AG10803 (cell line): ENCODE measurements around the gene KATNAL2.

Experiments used
- DNase-seq: peaks from one replicate; pipeline ENCODE4 v3.0.0; 2010; ENCODE audit warnings: low read depth
- H3K4me3 ChIP-seq: 2 replicates; pipeline ENCODE4 v1.5.1; 2011; ENCODE audit warnings: mild to moderate bottlenecking, low read length, control low read depth
- TF ChIP-seq, protein P1 (sequence below): conservative IDR thresholded peaks from 2 replicates; pipeline ENCODE4 v1.5.1; 2011; ENCODE audit warnings: mild to moderate bottlenecking, low read length, control low read depth, inconsistent platforms

The KATNAL2 gene

DNA sequence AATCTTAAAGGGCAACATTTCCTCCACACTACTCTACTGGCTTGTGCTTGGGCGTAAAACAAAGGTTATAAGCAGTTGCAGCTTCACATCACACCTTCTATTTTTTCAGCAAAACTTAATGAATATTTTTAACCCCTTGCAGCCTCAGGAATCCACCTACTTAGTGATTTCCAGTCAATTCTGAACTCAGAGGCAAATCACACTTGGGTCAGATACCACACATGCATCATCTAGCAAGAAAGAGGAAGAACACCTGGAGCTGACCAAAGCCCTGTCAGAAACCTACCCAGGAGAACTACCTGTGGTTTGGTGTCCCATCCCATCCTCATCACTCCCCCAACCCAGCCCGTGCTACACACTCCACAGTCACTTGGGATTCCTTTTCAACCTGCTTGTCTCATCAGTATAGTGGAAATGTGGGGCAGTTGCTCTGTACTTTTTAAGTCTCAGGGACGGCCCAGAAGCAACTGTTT lies 25.6 kb upstream of the KATNAL2 start:
- DNase-seq = no peak
- TF ChIP-seq, protein P1, sequence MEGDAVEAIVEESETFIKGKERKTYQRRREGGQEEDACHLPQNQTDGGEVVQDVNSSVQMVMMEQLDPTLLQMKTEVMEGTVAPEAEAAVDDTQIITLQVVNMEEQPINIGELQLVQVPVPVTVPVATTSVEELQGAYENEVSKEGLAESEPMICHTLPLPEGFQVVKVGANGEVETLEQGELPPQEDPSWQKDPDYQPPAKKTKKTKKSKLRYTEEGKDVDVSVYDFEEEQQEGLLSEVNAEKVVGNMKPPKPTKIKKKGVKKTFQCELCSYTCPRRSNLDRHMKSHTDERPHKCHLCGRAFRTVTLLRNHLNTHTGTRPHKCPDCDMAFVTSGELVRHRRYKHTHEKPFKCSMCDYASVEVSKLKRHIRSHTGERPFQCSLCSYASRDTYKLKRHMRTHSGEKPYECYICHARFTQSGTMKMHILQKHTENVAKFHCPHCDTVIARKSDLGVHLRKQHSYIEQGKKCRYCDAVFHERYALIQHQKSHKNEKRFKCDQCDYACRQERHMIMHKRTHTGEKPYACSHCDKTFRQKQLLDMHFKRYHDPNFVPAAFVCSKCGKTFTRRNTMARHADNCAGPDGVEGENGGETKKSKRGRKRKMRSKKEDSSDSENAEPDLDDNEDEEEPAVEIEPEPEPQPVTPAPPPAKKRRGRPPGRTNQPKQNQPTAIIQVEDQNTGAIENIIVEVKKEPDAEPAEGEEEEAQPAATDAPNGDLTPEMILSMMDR = no peak
- H3K4me3 ChIP-seq = no peak overlapping the region

DNA sequence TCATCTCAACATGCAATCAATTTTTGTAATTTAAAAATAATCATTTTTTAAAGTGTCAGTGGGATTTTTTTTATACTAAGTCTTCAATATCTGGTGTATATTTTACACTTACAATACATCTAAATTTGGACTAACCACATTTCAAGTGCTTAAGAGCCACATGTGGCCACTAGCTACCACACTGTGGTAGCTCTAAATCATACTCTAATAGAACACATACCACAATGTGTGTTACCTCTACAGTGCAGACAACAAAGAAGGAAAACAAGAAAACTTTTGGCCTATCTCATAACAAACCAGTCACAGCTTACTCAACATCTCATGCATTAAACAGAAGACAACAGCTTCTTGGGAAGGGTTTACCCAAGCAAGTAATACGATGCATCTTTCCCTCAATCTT lies 24.6 kb upstream of the KATNAL2 start:
- TF ChIP-seq, protein P1 = no peak
- H3K4me3 ChIP-seq = no peak overlapping the region
- DNase-seq = peak; percentile 6

DNA sequence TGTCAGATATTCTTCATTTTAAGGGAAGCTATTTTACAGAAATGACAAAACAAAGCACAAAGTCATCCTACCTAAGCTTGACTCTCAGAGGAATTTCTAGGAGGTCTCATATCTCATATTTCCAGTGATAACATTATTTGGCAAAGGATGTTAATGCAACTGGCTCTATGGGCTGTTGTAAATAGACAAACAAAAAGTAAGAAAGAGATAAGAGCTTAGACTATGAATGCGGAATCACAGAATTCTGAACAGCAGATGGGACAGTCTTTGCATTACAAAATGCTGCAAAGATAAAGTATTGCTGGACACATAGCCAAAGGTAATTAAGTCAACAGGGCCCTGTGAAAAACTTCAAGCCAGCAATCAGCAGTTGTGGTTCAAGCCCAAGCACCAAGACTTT lies 24.0 kb upstream of the KATNAL2 start:
- DNase-seq = no peak
- no peak overlapping the region for H3K4me3 ChIP-seq
- TF ChIP-seq, protein P1 = no peak

DNA sequence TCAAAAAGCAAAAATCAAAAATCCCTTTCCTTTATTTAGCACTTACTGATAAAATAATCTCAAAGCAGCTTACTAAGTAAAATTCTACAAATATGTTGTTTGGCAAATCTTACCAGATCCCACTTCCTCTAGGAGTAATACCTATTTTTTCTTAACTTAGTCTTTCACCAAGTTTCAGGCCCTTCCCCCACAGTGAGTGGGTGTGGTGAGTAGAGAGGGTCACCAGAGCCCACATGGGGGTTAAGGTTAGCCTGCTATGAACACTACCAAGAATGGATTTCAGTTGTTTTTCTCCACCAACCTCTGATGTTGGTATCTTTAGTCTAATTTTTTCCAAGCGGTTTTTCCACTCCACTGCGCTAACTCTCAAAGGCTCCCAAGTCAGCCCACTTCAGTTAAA lies 23.3 kb upstream of the KATNAL2 start:
- TF ChIP-seq, protein P1 = no peak
- no peak for DNase-seq
- no peak overlapping the region for H3K4me3 ChIP-seq

DNA sequence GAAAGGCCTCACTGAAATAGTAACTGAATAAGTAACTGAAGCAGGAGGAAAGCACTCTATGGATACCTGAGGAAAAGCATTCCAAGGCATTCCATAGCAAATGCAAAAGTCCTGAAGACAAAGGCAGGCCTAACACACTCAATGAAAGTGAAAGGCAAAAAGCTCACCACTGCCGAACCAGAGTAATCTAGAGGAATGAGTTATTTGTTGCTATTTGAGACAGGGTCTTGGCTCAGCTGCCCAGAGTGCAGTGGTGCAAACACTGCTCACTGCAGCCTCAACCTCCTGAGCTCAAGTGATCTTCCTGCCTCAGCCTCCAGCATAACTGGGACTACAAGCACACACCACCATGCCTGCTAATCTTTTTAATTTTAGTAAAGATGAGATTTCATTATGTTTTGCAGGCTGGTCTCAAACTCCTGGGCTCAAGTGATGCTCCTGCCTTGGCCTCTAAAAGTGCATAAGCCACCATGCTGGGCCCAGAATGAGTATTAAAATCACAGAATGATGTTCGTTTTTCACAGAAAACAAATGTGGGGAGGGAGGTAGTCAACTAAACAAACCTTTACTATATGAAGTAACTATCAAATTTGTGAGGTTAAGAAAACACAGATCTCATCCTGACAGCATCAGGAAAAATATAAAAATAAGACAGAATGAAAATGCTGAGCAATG lies 18.0 kb upstream of the KATNAL2 start:
- no peak for DNase-seq
- TF ChIP-seq, protein P1 = no peak
- no peak overlapping the region for H3K4me3 ChIP-seq

DNA sequence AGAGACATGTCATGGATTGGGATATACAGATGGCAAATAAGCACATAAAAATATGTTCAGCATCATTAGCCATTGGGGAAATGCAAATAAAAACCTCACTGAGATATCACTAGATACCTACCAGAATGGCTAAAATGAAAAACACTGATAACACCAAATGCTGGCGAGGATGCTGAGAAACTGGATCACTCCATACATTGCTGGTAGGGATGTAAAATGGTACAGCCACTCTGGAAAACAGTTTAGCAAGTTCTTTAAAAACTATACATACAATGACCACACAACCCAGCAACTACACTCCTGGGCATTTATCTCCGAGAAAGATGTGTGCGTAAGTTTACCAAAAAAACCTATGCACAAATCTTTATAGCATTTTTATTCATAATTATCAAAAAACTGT lies 14.0 kb upstream of the KATNAL2 start:
- DNase-seq = no peak
- TF ChIP-seq, protein P1 = no peak
- no peak overlapping the region for H3K4me3 ChIP-seq

DNA sequence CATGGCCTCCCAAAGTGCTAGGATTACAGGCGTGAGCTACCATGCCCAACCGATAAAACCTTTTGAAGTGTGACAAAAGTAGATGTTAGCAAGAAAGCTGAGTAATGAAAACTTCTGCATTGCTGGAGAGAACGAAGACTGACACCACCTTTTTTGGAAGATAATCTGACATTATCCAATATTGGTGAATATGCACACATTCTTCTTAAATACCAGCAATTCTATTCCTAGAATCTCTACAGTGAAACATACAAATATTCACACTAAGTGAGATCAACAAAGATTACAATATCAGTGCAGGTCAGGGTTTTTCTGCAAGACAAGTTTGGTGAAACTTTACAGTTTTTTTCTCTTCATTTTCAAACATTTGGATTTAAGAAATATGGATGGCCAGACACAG lies 7.9 kb upstream of the KATNAL2 start:
- TF ChIP-seq, protein P1 = no peak
- no peak for DNase-seq
- no peak overlapping the region for H3K4me3 ChIP-seq
